ENCODE data around the gene LCN15. TPM values are rescaled to one million over a fixed set of nuclear protein-coding genes. Genes with fewer than 3 reads are reported as not detected.

Gene LCN15
- total RNA-seq, 1 experiment from 2014 or later: not detected

GRCh38 chr9:136743639-136744211 is 20.6 kb downstream of the LCN15 start:
- POLR2A ChIA-PET: no interaction called here
- CTCF ChIA-PET: interaction anchor here (1.0 kb wide), 1 partner anchor 11 kb away, joined by 4 read pairs; no protein-coding TSS in a partner anchor
- Mint-ChIP-seq H3K4me1 (ENCODE audit: low read depth, unreplicated experiment) (no peaks in the 10 kb centered on the region), H3K9me3 (ENCODE audit: unreplicated experiment) (no peaks in the 10 kb centered on the region), H3K27me3 (ENCODE audit: insufficient read depth, unreplicated experiment) (no peaks in the 10 kb centered on the region), H3K27ac (ENCODE audit: unreplicated experiment) (no peak overlapping the region), H3K36me3 (ENCODE audit: insufficient read depth, unreplicated experiment) (no peaks in the 10 kb centered on the region), H3K4me3 (ENCODE audit: unreplicated experiment) (no peak overlapping the region)
- intact Hi-C loops (cut with micrococcal nuclease; ENCODE audit: unreplicated experiment): no loop called here
- no peak overlapping the region for H3K4me3 ChIP-seq (ENCODE audit: low read depth, low read length)
- no peak for TF ChIP-seq CTCF (IDR thresholded peaks at IDR 0.05; ENCODE audit: insufficient read depth in 1 of 2, low read depth in 1 of 2, low read length in 1 of 2, severe bottlenecking in 1 of 2, unreplicated experiment in 1 of 2)
- no peaks in the 10 kb centered on the region for H3K9me3 ChIP-seq
- BruUV-seq (replicated peaks): no TSS peak
- H3K4me1 ChIP-seq: no peaks in the 10 kb centered on the region
- no peaks in the 10 kb centered on the region for H3K27me3 ChIP-seq (replicated peaks; ENCODE audit: control insufficient read depth, insufficient read depth, low read length)
- DNase-seq: no peak
- no peaks in the 10 kb centered on the region for H3K36me3 ChIP-seq (ENCODE audit: control insufficient read depth, insufficient read depth, low read length)

- H3K27me3 Mint-ChIP-seq (ENCODE audit: insufficient read depth, unreplicated experiment): no peaks in the 10 kb centered on the region
- Histone ChIP-seq H3K4me1 (no peaks in the 10 kb centered on the region), H3K4me3 (ENCODE audit: low read depth, low read length) (no peak within 1 kb of the TSS), H3K9me3 (no peaks in the 10 kb centered on the region), H3K27me3 (replicated peaks; ENCODE audit: control insufficient read depth, insufficient read depth, low read length) (no peaks in the 10 kb centered on the region), H3K36me3 (ENCODE audit: control insufficient read depth, insufficient read depth, low read length) (no peaks in the 10 kb centered on the region)
- no peaks in the 10 kb centered on the region for H3K4me1 Mint-ChIP-seq (ENCODE audit: low read depth, unreplicated experiment)
- peak; percentile 52 to 79 for TF ChIP-seq CTCF (IDR thresholded peaks at IDR 0.05; ENCODE audit: insufficient read depth in 1 of 2, low read depth in 1 of 2, low read length in 1 of 2, severe bottlenecking in 1 of 2, unreplicated experiment in 1 of 2)
- no peak within 1 kb of the TSS for H3K4me3 Mint-ChIP-seq (ENCODE audit: unreplicated experiment)
- ChIA-PET CTCF (interaction anchor here (1.0 kb wide), 1 partner anchor 15 kb away, joined by 4 read pairs; no protein-coding TSS in a partner anchor), POLR2A (interaction anchor here (0.6 kb wide), 1 partner anchor 75 kb away, joined by 3 read pairs; no protein-coding TSS in a partner anchor)
- BruUV-seq (replicated peaks): no TSS peak
- DNase-seq: peak in 1 of 2 experiments; percentile 74
- H3K27ac Mint-ChIP-seq (ENCODE audit: unreplicated experiment): no peak within 1 kb of the TSS
- intact Hi-C loops (cut with micrococcal nuclease; ENCODE audit: unreplicated experiment): no loop called here
- H3K9me3 Mint-ChIP-seq (ENCODE audit: unreplicated experiment): no peaks in the 10 kb centered on the region
- H3K36me3 Mint-ChIP-seq (ENCODE audit: insufficient read depth, unreplicated experiment): no peaks in the 10 kb centered on the region
Observed at GRCh38 chr9:136742591-136743391, 21.5 kb downstream of the LCN15 start, which contains the start of gene LCN10. Gene LCN10, minus strand, starts transcription at chr9:136742940. Its CDS starts 37 bp downstream, at chr9:136742903.

DNA sequence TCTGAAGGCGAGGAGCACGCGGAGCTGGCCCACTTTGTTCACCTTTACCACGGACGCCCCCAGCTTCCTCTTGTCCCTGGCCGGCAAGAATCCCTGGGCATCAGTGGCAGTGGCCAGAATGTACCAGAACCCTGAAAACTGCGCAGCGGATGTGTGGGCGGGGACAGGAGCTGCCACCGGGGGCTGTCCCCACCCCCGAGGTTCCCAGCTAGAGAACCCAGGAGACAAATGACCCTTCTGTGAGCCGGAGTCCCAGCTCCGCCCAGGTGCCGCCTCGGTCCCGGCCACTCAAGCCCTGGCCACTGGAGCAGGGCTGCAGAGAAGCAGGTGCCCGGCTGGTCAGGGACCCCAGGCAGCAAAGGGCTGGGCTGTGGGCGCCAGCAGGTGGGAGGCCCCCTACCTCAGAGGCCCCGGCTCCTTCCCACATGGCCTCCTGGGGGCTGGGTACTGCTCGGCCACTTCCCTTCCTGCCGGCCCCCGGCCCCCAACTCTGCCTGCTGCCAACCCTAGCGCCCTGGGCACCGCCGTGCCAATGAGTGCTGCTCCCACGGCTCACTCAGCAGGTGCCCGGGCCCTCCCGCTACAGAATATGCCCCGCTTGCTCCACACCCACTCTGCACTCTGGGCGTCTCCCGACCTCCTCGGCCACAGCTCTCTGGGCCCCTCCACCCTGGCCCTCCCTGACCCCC is 22.3 kb downstream of the LCN15 start:
- H3K27me3 Mint-ChIP-seq (ENCODE audit: insufficient read depth, unreplicated experiment): no peaks in the 10 kb centered on the region
- no peak for DNase-seq
- BruUV-seq (replicated peaks): no TSS peak
- CTCF ChIA-PET: interaction anchor here (1.0 kb wide), 1 partner anchor 14 kb away, joined by 4 read pairs; no protein-coding TSS in a partner anchor
- Histone ChIP-seq H3K36me3 (ENCODE audit: control insufficient read depth, insufficient read depth, low read length) (no peaks in the 10 kb centered on the region), H3K4me3 (ENCODE audit: low read depth, low read length) (no peak overlapping the region), H3K4me1 (no peaks in the 10 kb centered on the region), H3K27me3 (replicated peaks; ENCODE audit: control insufficient read depth, insufficient read depth, low read length) (no peaks in the 10 kb centered on the region), H3K9me3 (no peaks in the 10 kb centered on the region)
- no peaks in the 10 kb centered on the region for H3K9me3 Mint-ChIP-seq (ENCODE audit: unreplicated experiment)
- POLR2A ChIA-PET: interaction anchor here (0.6 kb wide), 1 partner anchor 74 kb away, joined by 3 read pairs; no protein-coding TSS in a partner anchor
- H3K36me3 Mint-ChIP-seq (ENCODE audit: insufficient read depth, unreplicated experiment): no peaks in the 10 kb centered on the region
- H3K27ac Mint-ChIP-seq (ENCODE audit: unreplicated experiment): no peak overlapping the region
- no peaks in the 10 kb centered on the region for H3K4me1 Mint-ChIP-seq (ENCODE audit: low read depth, unreplicated experiment)
- no peak overlapping the region for H3K4me3 Mint-ChIP-seq (ENCODE audit: unreplicated experiment)
- intact Hi-C loops (cut with micrococcal nuclease; ENCODE audit: unreplicated experiment): no loop called here
- no peak for TF ChIP-seq CTCF (IDR thresholded peaks at IDR 0.05; ENCODE audit: insufficient read depth in 1 of 2, low read depth in 1 of 2, low read length in 1 of 2, severe bottlenecking in 1 of 2, unreplicated experiment in 1 of 2)

Measured in Caco-2 (cell line).